MCF 10A (cell line): ENCODE measurements around the gene FHIP2A. TPM values are rescaled to one million over a fixed set of nuclear protein-coding genes. Genes with fewer than 3 reads are reported as not detected.

Experiments used
- BruUV-seq: library from RNA; stranded (reverse); fragments of 400-500 nt; replicated peaks from 2 replicates; lab custom pipeline; 2021; lab: Mats Ljungman, UMichigan
- CTCF ChIA-PET: fragments of 300-600 bp; sonication (Branson Sonifier 250); formaldehyde crosslinking; extraction: SDS; loops from one replicate; lab custom pipeline; 2021; ENCODE audit warnings: antibody characterized with exemption, inconsistent platforms; lab: Yijun Ruan, JAX
- POLR2A ChIA-PET: fragments of 300-600, 350-650 bp; sonication (Branson Sonifier 250); formaldehyde crosslinking; extraction: SDS; loops from one replicate; lab custom pipeline; 2020; ENCODE audit warnings: antibody characterized with exemption, inconsistent platforms; lab: Yijun Ruan, JAX
- DNase-seq: peaks from one replicate; pipeline ENCODE4 v3.0.0-alpha.2; 2018; ENCODE audit not compliant: unreplicated experiment
- H3K27ac Mint-ChIP-seq: one replicate; pipeline ENCODE4 v1.8.0; 2022; ENCODE audit warnings: mild to moderate bottlenecking, low read depth, mixed read lengths; ENCODE audit not compliant: unreplicated experiment
- H3K27me3 Mint-ChIP-seq: one replicate; pipeline ENCODE4 v1.8.0; 2022; ENCODE audit warnings: mixed read lengths; ENCODE audit not compliant: insufficient read depth, unreplicated experiment
- H3K36me3 Mint-ChIP-seq: one replicate; pipeline ENCODE4 v1.8.0; 2022; ENCODE audit warnings: mild to moderate bottlenecking, moderate library complexity, mixed read lengths; ENCODE audit not compliant: insufficient read depth, unreplicated experiment
- H3K4me1 Mint-ChIP-seq: one replicate; pipeline ENCODE4 v1.8.0; 2022; ENCODE audit warnings: mixed read lengths; ENCODE audit not compliant: insufficient read depth, unreplicated experiment
- H3K4me3 Mint-ChIP-seq: one replicate; pipeline ENCODE4 v1.8.0; 2022; ENCODE audit warnings: mild to moderate bottlenecking, moderate library complexity, mixed read lengths; ENCODE audit not compliant: unreplicated experiment
- H3K9me3 Mint-ChIP-seq: one replicate; pipeline ENCODE4 v1.8.0; 2022; ENCODE audit warnings: mixed read lengths; ENCODE audit not compliant: unreplicated experiment
- intact Hi-C: fragments of 100-400 bp; cut with micrococcal nuclease; formaldehyde crosslinking; loops from 2 replicates; pipeline ENCODE4 v1.14.1; 2022
- total RNA-seq: library from RNA; stranded (reverse); gene quantifications from 2 replicates; pipeline ENCODE4 v1.2.3, GENCODE V29; 2022
- TF ChIP-seq, protein P1 (sequence below): fragments of 200-600 bp; IDR thresholded peaks from one replicate; pipeline ENCODE4 v1.8.0; 2022; ENCODE audit warnings: antibody characterized with exemption, mild to moderate bottlenecking; ENCODE audit not compliant: unreplicated experiment

Gene FHIP2A
- total RNA-seq, 1 experiment from 2014 or later = 17.2 TPM

GRCh38 chr10:114822444-114823076 is 980 bp downstream of the FHIP2A start:
- TF ChIP-seq, protein P1, sequence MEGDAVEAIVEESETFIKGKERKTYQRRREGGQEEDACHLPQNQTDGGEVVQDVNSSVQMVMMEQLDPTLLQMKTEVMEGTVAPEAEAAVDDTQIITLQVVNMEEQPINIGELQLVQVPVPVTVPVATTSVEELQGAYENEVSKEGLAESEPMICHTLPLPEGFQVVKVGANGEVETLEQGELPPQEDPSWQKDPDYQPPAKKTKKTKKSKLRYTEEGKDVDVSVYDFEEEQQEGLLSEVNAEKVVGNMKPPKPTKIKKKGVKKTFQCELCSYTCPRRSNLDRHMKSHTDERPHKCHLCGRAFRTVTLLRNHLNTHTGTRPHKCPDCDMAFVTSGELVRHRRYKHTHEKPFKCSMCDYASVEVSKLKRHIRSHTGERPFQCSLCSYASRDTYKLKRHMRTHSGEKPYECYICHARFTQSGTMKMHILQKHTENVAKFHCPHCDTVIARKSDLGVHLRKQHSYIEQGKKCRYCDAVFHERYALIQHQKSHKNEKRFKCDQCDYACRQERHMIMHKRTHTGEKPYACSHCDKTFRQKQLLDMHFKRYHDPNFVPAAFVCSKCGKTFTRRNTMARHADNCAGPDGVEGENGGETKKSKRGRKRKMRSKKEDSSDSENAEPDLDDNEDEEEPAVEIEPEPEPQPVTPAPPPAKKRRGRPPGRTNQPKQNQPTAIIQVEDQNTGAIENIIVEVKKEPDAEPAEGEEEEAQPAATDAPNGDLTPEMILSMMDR = no peak
- no peaks in the 10 kb centered on the region for H3K27me3 Mint-ChIP-seq
- peak overlapping the region; percentile 97 for H3K27ac Mint-ChIP-seq
- H3K9me3 Mint-ChIP-seq = peaks cover 5% of the 10 kb centered on the region
- peak overlapping the region; percentile 85 for H3K4me3 Mint-ChIP-seq
- no TSS peak for BruUV-seq
- H3K36me3 Mint-ChIP-seq = peaks cover 4% of the 10 kb centered on the region
- H3K4me1 Mint-ChIP-seq = peaks cover 29% of the 10 kb centered on the region
- CTCF ChIA-PET = interaction anchor here (0.6 to 3.3 kb wide), 37 partner anchors 8 to 1312 kb away, joined by 3 to 33 read pairs (median 4); no protein-coding TSS in a partner anchor
- POLR2A ChIA-PET = interaction anchor here (0.6 to 3.1 kb wide), 36 partner anchors 9 to 1606 kb away, joined by 3 to 19 read pairs (median 4); partner anchors contain the start of gene TRUB1
- intact Hi-C loops = loop anchor here (5.0 kb wide), 1 partner anchor 55 kb away; no protein-coding TSS in a partner anchor
- peak; percentile 61 for DNase-seq

- H3K36me3 Mint-ChIP-seq = peaks cover 4% of the 10 kb centered on the region
- POLR2A ChIA-PET = interaction anchor here (0.6 to 3.1 kb wide), 26 partner anchors 8 to 1605 kb away, joined by 3 to 19 read pairs (median 4); partner anchors contain the start of gene TRUB1
- peak overlapping the region; percentile 85 for H3K4me3 Mint-ChIP-seq
- H3K4me1 Mint-ChIP-seq = peaks cover 29% of the 10 kb centered on the region
- no peaks in the 10 kb centered on the region for H3K27me3 Mint-ChIP-seq
- intact Hi-C loops = loop anchor here (5.0 kb wide), 1 partner anchor 54 kb away; no protein-coding TSS in a partner anchor
- peak; percentile 54 for DNase-seq
- TSS peak; percentile 33 for BruUV-seq
- no peaks in the 10 kb centered on the region for H3K9me3 Mint-ChIP-seq
- TF ChIP-seq, protein P1 = no peak
- CTCF ChIA-PET = interaction anchor here (0.6 to 3.3 kb wide), 12 partner anchors 9 to 1311 kb away, joined by 3 to 33 read pairs (median 5); no protein-coding TSS in a partner anchor
- H3K27ac Mint-ChIP-seq = peak overlapping the region; percentile 97
Observed at GRCh38 chr10:114823077-114823463, 1.5 kb downstream of the FHIP2A start.

- no TSS peak for BruUV-seq
- no peak for DNase-seq
- intact Hi-C loops = loop anchor here (5.0 kb wide), 1 partner anchor 53 kb away; no protein-coding TSS in a partner anchor
- H3K27ac Mint-ChIP-seq = peak overlapping the region; percentile 18
- ChIA-PET CTCF (interaction anchor here (0.6 kb wide), 3 partner anchors 50 to 1142 kb away, joined by 3 to 4 read pairs (median 3); no protein-coding TSS in a partner anchor), POLR2A (interaction anchor here (0.6 to 1.8 kb wide), 6 partner anchors 14 to 339 kb away, joined by 3 to 6 read pairs (median 4); no protein-coding TSS in a partner anchor)
- H3K4me3 Mint-ChIP-seq = peak overlapping the region; percentile 38
- TF ChIP-seq, protein P1 = no peak
- peaks cover 29% of the 10 kb centered on the region for H3K4me1 Mint-ChIP-seq
- peaks cover 4% of the 10 kb centered on the region for H3K36me3 Mint-ChIP-seq
- H3K27me3 Mint-ChIP-seq = no peaks in the 10 kb centered on the region
- no peaks in the 10 kb centered on the region for H3K9me3 Mint-ChIP-seq
Observed at GRCh38 chr10:114824391-114824790, 2.8 kb downstream of the FHIP2A start.
